ENCODE measurements around the gene OGFRL1.

The OGFRL1 gene

DNA sequence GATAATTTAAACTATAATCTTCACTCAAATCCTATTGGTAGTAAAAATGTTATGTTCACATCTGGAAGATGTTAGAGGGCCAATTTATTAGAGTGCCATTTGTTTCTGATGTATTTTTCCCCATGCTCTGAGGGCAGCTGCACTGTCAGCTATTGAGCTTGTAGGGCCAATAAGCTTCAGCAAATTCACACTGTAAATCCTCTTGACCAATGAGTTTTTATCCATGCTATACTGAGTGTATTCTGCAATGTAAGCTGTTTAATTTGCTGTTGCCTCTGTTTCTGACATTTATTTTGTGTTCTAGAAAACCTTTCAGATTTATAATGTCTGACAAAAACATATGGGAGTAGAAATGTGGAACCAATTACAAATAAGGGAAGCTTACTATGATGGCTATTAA is 62.6 kb downstream of the OGFRL1 start:
- Histone ChIP-seq H3K9me3 (no peaks in the 10 kb centered on the region), H3K27me3 (no peaks in the 10 kb centered on the region), H3K36me3 (no peaks in the 10 kb centered on the region), H3K4me3 (ENCODE audit: low read depth, low read length) (no peak overlapping the region), H3K4me1 (no peaks in the 10 kb centered on the region)
- DNase-seq = no peak
- TF ChIP-seq, protein P1, sequence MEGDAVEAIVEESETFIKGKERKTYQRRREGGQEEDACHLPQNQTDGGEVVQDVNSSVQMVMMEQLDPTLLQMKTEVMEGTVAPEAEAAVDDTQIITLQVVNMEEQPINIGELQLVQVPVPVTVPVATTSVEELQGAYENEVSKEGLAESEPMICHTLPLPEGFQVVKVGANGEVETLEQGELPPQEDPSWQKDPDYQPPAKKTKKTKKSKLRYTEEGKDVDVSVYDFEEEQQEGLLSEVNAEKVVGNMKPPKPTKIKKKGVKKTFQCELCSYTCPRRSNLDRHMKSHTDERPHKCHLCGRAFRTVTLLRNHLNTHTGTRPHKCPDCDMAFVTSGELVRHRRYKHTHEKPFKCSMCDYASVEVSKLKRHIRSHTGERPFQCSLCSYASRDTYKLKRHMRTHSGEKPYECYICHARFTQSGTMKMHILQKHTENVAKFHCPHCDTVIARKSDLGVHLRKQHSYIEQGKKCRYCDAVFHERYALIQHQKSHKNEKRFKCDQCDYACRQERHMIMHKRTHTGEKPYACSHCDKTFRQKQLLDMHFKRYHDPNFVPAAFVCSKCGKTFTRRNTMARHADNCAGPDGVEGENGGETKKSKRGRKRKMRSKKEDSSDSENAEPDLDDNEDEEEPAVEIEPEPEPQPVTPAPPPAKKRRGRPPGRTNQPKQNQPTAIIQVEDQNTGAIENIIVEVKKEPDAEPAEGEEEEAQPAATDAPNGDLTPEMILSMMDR (IDR thresholded peaks at IDR 0.05; ENCODE audit: low read depth, low read length) = no peak
